PFSK-1 (cell line): ENCODE data around the gene DISP3.

Experiments
- FOXP2 ChIP-seq: optimal IDR thresholded peaks from 2 replicates; pipeline ENCODE3; 2011; ENCODE audit warnings: borderline replicate concordance, control low read depth, inconsistent platforms; ENCODE audit not compliant: insufficient read depth; ENCODE audit errors: extremely low read length, extremely low read depth
- POLR2AphosphoS5 ChIP-seq: IDR thresholded peaks from 2 replicates; pipeline ENCODE4 v1.6.1; 2012; ENCODE audit warnings: low read depth, mild to moderate bottlenecking, control low read depth, low read length, moderate library complexity
- SIN3A ChIP-seq: IDR thresholded peaks from 2 replicates; pipeline ENCODE4 v1.6.1; 2012; ENCODE audit warnings: mild to moderate bottlenecking, low read length, moderate library complexity, borderline replicate concordance; ENCODE audit not compliant: insufficient read depth
- TAF1 ChIP-seq: IDR thresholded peaks from 2 replicates; pipeline ENCODE4 v1.6.1; 2012; ENCODE audit warnings: low read length, control low read depth, borderline replicate concordance; ENCODE audit not compliant: insufficient read depth
- TF ChIP-seq, protein P1 (sequence below), 2 experiments: IDR thresholded peaks; 2 replicates each; pipeline versions ENCODE4 v1.6.1 to v1.8.0; 2011 to 2012; ENCODE audit warnings: low read depth in 2 of 2, low read length in 2 of 2, control low read depth in 1 of 2, inconsistent platforms in 1 of 2, mild to moderate bottlenecking in 1 of 2, moderate library complexity in 1 of 2; ENCODE audit not compliant: insufficient read depth in 1 of 2

DISP3 gene

DNA sequence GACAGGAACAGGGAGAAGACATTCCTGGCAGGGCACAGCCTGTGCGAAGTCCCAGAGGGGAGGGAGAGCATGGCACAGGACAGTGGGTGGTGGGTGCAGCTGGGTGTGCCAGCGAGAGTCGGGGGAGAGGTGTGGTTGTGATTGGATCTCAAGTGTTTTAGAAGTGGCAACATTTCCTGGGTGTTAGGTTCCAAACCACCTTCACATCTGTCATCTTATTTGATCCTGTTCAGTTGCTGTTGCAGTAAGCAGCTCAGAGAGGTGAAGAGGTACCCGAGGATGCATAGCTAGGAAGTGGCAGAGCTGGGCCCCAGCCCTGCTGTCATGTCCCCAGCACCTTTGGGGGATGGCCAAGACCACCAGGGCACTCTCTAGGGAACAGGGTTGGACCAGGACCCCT lies 22.0 kb upstream of the DISP3 start:
- TF ChIP-seq SIN3A (no peak), POLR2AphosphoS5 (no peak), FOXP2 (no peak), TAF1 (no peak)
- TF ChIP-seq, protein P1, sequence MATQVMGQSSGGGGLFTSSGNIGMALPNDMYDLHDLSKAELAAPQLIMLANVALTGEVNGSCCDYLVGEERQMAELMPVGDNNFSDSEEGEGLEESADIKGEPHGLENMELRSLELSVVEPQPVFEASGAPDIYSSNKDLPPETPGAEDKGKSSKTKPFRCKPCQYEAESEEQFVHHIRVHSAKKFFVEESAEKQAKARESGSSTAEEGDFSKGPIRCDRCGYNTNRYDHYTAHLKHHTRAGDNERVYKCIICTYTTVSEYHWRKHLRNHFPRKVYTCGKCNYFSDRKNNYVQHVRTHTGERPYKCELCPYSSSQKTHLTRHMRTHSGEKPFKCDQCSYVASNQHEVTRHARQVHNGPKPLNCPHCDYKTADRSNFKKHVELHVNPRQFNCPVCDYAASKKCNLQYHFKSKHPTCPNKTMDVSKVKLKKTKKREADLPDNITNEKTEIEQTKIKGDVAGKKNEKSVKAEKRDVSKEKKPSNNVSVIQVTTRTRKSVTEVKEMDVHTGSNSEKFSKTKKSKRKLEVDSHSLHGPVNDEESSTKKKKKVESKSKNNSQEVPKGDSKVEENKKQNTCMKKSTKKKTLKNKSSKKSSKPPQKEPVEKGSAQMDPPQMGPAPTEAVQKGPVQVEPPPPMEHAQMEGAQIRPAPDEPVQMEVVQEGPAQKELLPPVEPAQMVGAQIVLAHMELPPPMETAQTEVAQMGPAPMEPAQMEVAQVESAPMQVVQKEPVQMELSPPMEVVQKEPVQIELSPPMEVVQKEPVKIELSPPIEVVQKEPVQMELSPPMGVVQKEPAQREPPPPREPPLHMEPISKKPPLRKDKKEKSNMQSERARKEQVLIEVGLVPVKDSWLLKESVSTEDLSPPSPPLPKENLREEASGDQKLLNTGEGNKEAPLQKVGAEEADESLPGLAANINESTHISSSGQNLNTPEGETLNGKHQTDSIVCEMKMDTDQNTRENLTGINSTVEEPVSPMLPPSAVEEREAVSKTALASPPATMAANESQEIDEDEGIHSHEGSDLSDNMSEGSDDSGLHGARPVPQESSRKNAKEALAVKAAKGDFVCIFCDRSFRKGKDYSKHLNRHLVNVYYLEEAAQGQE (IDR thresholded peaks at IDR 0.05; ENCODE audit: insufficient read depth in 1 of 2, low read depth in 2 of 2, low read length in 2 of 2), result no peak

DNA sequence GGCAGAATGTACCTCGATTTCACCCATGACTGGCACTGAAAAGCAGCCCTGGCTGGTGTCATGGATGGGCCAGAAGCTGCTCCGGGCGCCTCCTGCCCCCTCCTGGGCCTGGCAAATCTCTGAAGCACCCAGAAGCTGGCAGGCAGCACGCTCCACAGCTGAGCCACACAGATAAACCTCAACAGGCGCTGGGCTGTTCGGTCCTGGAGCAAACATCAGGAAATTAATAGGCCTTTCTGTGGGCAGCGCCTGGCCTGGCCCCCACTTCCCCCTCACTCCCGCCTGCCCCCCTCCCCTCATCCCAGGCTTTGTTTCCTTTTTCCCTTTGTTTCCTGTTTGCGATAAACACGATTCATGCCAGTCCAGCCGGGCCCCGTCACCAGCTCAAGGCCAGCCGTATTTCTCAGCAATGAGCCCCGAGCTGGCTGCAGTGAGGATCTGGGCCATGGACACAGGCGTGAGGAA lies 20.1 kb upstream of the DISP3 start:
- TF ChIP-seq TAF1, result no peak
- TF ChIP-seq SIN3A, result no peak
- TF ChIP-seq, protein P1 (IDR thresholded peaks at IDR 0.05; ENCODE audit: insufficient read depth in 1 of 2, low read depth in 2 of 2, low read length in 2 of 2), result no peak
- TF ChIP-seq POLR2AphosphoS5, result no peak
- no peak for TF ChIP-seq FOXP2

DNA sequence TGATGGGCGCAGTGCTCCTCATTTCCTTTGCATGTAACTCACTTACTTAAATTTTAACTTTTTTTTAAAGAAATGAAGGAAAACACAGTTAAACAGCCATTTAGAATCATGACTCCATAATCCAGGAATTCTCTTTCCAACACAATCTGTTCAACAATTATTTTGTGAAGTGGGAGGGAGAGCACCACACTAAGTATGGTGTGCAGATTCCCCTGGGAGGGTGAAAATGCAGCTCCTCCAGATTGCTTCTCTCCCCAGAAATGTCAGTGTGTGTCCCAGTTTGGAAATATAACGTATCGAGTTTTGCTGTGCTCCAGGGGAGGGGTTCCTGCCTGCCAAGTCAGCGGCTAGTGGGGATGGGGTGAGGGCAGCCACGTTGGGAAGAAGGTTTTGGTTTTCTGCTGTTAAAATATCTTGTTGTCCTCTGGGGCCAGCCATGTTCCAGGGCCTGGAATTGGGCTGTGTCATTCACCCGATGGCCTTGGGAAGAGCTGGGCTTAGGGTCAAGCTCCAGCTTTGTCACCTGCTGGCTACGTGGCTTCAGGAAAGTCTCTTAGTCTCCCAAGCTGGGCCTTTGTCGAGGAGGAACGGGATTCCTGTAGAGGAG lies 17.3 kb upstream of the DISP3 start:
- TF ChIP-seq POLR2AphosphoS5 (no peak), TAF1 (no peak), FOXP2 (no peak), SIN3A (no peak)
- TF ChIP-seq, protein P1 (IDR thresholded peaks at IDR 0.05; ENCODE audit: insufficient read depth in 1 of 2, low read depth in 2 of 2, low read length in 2 of 2), result no peak

DNA sequence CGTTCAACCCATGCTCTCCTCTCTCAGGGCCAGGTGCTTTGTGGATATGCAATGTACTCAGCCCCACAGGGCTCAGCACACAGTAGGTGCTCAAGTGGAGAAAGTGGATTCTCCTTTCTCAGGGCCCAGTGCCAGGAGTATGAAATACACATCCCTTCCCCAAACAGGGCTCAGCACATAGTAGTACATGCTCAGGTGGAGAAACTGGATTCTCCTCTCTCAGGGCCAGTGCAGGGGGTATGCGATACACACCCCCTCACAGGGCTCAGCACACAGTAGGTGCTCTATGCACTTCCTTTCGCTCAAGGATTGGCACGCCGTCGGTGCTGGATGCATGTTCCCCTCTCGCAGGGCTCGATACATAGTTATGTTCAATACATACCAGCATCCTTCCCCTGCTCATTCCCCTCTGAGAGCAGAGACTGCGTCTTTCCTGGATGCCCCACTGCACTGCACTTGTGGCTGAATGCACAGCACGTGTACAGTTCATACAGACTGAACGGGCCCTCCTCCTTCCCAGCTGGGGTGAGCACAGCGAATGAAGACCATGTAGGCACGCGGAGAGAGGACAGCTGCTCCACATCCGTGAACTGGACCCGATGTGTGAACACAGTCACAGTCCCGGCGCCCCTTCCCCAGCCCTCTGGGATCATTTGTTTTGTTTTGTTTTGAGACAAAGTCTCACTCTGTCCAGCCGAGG lies 16.6 kb upstream of the DISP3 start:
- no peak for TF ChIP-seq TAF1
- TF ChIP-seq FOXP2, result no peak
- no peak for TF ChIP-seq POLR2AphosphoS5
- no peak for TF ChIP-seq SIN3A
- TF ChIP-seq, protein P1 (IDR thresholded peaks at IDR 0.05; ENCODE audit: insufficient read depth in 1 of 2, low read depth in 2 of 2, low read length in 2 of 2), result no peak

DNA sequence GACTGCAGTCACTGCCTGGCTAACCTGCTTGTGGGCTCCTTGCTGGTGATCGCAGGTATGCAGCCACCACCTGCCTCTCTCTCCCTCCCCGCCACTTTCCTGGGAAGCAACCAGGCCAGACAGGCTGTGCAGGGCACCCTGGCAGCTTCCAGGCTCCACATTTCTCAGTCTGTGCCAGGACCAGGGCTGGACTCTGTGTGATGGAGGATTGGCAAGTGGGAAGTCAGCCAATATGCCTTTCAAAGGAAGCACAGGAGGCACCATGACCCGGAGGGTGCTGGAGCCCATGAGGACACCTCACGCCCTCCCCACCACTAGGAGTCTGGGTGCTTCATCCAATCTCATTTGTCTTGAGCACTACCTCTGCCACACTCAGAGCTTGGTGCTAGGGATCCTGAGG lies 15.8 kb upstream of the DISP3 start:
- no peak for TF ChIP-seq TAF1
- TF ChIP-seq POLR2AphosphoS5, result no peak
